K562 (cell line): ENCODE results near the gene PFN3. TPM values are rescaled to one million over a fixed set of nuclear protein-coding genes. Genes with fewer than 3 reads are reported as not detected.
A peak's percentile ranks its signal among the peaks of the same experiment; 100 is the strongest.

Experiments used
- ARNT ChIP-seq, 2 experiments: fragments of 450-650 bp; IDR thresholded peaks; 2 replicates each; pipeline ENCODE4 v1.6.1; 2016; ENCODE audit warnings: mild to moderate bottlenecking in 1 of 2
- CEBPG ChIP-seq, 3 experiments: fragments of 200-800 bp in 1 of 3; sonication (Bioruptor generic) in 1 of 3; sonication (generic) in 1 of 3; formaldehyde crosslinking in 1 of 3; IDR thresholded peaks in 2 of 3; conservative IDR thresholded peaks in 1 of 3; 2 replicates each; pipeline versions ENCODE4 v1.6.1 to v1.8.0; 2016 to 2022; ENCODE audit warnings: missing compliant biosample characterization in 2 of 3, missing genetic modification characterization in 2 of 3, mild to moderate bottlenecking in 1 of 3, missing genetic modification reagents in 1 of 3
- DMBX1 ChIP-seq: fragments of 250-450 bp; sonication (Bioruptor Pico); IDR thresholded peaks from 2 replicates; pipeline ENCODE4 v1.8.0; 2022; ENCODE audit warnings: inconsistent platforms, mild to moderate bottlenecking, moderate library complexity, borderline replicate concordance
- ELF4 ChIP-seq: fragments of 450-650 bp; formaldehyde crosslinking; IDR thresholded peaks from 2 replicates; pipeline ENCODE4 v1.4.0; 2022; ENCODE audit warnings: missing genetic modification characterization
- ESRRB ChIP-seq: fragments of 250-450 bp; sonication (Bioruptor Pico); IDR thresholded peaks from 2 replicates; pipeline ENCODE4 v1.5.0; 2020; ENCODE audit warnings: mild to moderate bottlenecking, moderate library complexity, borderline replicate concordance
- ETV5 ChIP-seq: sonication (generic); formaldehyde crosslinking; IDR thresholded peaks from 2 replicates; pipeline ENCODE4 v1.4.0; 2020; ENCODE audit warnings: low read depth, mild to moderate bottlenecking, missing genetic modification reagents
- GABPB1 ChIP-seq: sonication (generic); formaldehyde crosslinking; IDR thresholded peaks from 2 replicates; pipeline ENCODE4 v1.8.0; 2022; ENCODE audit warnings: mild to moderate bottlenecking, missing genetic modification reagents
- HIVEP1 ChIP-seq: fragments of 250-450 bp; sonication (Bioruptor Pico); IDR thresholded peaks from 2 replicates; pipeline ENCODE4 v1.4.0; 2020; ENCODE audit warnings: mild to moderate bottlenecking
- HSF4 ChIP-seq: fragments of 250-450 bp; sonication (Bioruptor Pico); IDR thresholded peaks from 2 replicates; pipeline ENCODE4 v2.1.2; 2022; ENCODE audit warnings: mild to moderate bottlenecking, moderate library complexity, borderline replicate concordance
- NFATC3 ChIP-seq: fragments of 450-650 bp; IDR thresholded peaks from 2 replicates; pipeline ENCODE4 v1.6.1; 2017; ENCODE audit warnings: mild to moderate bottlenecking
- NFE2L1 ChIP-seq: fragments of 450-650 bp; IDR thresholded peaks from 2 replicates; pipeline ENCODE4 v1.6.1; 2016; ENCODE audit warnings: missing genetic modification characterization, low read depth, mild to moderate bottlenecking, missing compliant biosample characterization, moderate library complexity, borderline replicate concordance
- POLR2B ChIP-seq: fragments of 450-650 bp; IDR thresholded peaks from 2 replicates; pipeline ENCODE4 v1.6.1; 2018; ENCODE audit warnings: low read depth; ENCODE audit not compliant: partially characterized antibody
- PTTG1 ChIP-seq: fragments of 450-650 bp; IDR thresholded peaks from 2 replicates; pipeline ENCODE4 v1.6.1; 2016; ENCODE audit warnings: low read depth, mild to moderate bottlenecking, missing genetic modification characterization, missing compliant biosample characterization
- SMARCC2 ChIP-seq: fragments of 450-650 bp; IDR thresholded peaks from 2 replicates; pipeline ENCODE4 v1.6.1; 2017; ENCODE audit warnings: antibody characterized with exemption, moderate library complexity, mild to moderate bottlenecking, low read depth
- TAL1 ChIP-seq: fragments of 450-650 bp; IDR thresholded peaks from 2 replicates; pipeline ENCODE4 v1.6.1; 2016; ENCODE audit warnings: mild to moderate bottlenecking
- TCF3 ChIP-seq: sonication (generic); formaldehyde crosslinking; IDR thresholded peaks from 2 replicates; pipeline ENCODE4 v1.4.0; 2020; ENCODE audit warnings: mild to moderate bottlenecking, missing genetic modification reagents
- TFAM ChIP-seq: fragments of 250-450 bp; sonication (Bioruptor Pico); conservative IDR thresholded peaks from 2 replicates; pipeline ENCODE4 v1.5.0; 2021; ENCODE audit warnings: mild to moderate bottlenecking, moderate library complexity
- XRCC5 ChIP-seq: fragments of 200-400 bp; formaldehyde crosslinking; IDR thresholded peaks from 2 replicates; pipeline ENCODE4 v1.6.1; 2017; ENCODE audit warnings: low read depth, mild to moderate bottlenecking, low read length
- ZC3H4 ChIP-seq: sonication (generic); formaldehyde crosslinking; IDR thresholded peaks from 2 replicates; pipeline ENCODE4 v1.9.0; 2021; ENCODE audit warnings: missing genetic modification reagents, borderline replicate concordance
- ZNF146 ChIP-seq: IDR thresholded peaks from one replicate; pipeline ENCODE4 v1.6.1; 2018; ENCODE audit warnings: missing compliant biosample characterization; ENCODE audit not compliant: unreplicated experiment
- ZNF263 ChIP-seq: sonication (generic); formaldehyde crosslinking; IDR thresholded peaks from 2 replicates; pipeline ENCODE4 v1.8.0; 2022; ENCODE audit warnings: mild to moderate bottlenecking, missing genetic modification reagents, borderline replicate concordance
- ZNF280B ChIP-seq: fragments of 250-450 bp; sonication (Bioruptor Pico); IDR thresholded peaks from 2 replicates; pipeline ENCODE4 v1.5.1; 2021; ENCODE audit warnings: mild to moderate bottlenecking
- ZSCAN29 ChIP-seq: fragments of 450-650 bp; IDR thresholded peaks from 2 replicates; pipeline ENCODE4 v1.6.1; 2017
- polyA plus RNA-seq, 8 experiments: library from polyadenylated mRNA; depleted of rRNA in 4 of 8; stranded (reverse) in 5 of 8; unstranded in 3 of 8; fragments of >200 nt; fragmentation: Nextera tagmentation in 2 of 8; fragmentation: Illumina TruSeq in 1 of 8; extraction: Ambion mirVana in 2 of 8; extraction: Trizol in 1 of 8; gene quantifications; 2 replicates each; pipeline versions ENCODE4 v1.2.1 to v1.2.3, GENCODE V29; 2011 to 2014; ENCODE audit warnings: inconsistent platforms in 1 of 8, missing spikeins in 1 of 8
- total RNA-seq, 7 experiments: library from RNA; depleted of rRNA in 6 of 7; stranded (reverse); fragments of >200 nt in 6 of 7; fragmentation: Illumina TruSeq in 2 of 7; extraction: Trizol in 2 of 7; gene quantifications; 2 replicates each; pipeline versions ENCODE4 v1.2.1 to v1.2.3, GENCODE V29; 2011 to 2021; ENCODE audit warnings: low replicate concordance in 1 of 7
- TF ChIP-seq, protein P1 (sequence below): fragments of 450-650 bp; formaldehyde crosslinking; IDR thresholded peaks from 2 replicates; pipeline ENCODE4 v1.4.0; 2020; ENCODE audit warnings: mild to moderate bottlenecking, moderate library complexity
- TF ChIP-seq, protein P2 (sequence below): fragments of 450-650 bp; IDR thresholded peaks from one replicate; pipeline ENCODE4 v1.6.1; 2018; ENCODE audit warnings: mild to moderate bottlenecking, moderate library complexity; ENCODE audit not compliant: partially characterized antibody

Gene PFN3
- total and polyA plus RNA-seq, 9 of the 15 experiments (the other 6 are each of a cell fraction or from before 2014, with no cell fraction given), result not detected

DNA sequence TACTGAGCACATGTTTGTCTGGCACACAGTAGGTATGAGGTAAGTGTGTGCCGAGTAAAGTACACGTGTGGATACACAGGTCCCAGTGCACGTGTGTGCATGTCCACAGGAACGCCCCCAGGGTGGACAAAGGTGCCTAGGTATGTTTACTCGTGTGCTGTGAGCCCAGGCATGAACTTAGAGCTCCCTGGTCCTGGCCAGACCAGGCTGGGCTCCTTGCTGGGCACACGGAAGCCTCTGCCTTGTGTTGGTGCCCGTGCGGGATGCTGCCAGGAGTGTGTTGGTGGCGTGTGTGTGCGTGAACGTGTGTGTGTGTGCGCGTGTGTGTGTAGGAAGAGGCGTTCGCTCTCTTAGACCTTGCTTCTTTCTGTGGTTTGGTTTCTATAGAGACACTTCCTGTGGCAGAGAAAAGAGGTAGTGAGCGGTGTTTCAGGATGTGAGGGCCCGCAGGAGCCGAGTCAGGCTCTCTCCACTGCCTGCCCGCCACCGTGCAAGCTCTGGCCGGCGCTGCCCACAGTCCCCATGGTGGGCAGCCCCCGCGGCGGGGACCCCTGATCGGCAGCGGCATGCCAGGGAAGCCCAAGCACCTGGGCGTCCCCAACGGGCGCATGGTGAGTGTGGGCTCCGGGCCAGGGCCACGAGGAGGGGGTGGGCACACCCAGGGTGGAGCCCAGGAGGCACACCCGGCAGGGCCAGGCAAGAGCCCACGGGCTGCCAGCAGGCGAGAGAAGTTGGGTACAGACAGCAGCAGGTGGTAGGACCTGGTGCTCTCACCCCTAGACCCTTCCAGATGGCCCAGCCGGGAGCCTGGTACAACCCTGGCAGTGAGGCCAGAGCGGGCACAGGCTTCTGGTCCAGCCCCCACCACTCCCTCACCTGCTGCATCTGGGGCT, 42.8 kb downstream of the PFN3 start, which contains the start of gene RGS14 (continued):
- TF ChIP-seq, protein P1, sequence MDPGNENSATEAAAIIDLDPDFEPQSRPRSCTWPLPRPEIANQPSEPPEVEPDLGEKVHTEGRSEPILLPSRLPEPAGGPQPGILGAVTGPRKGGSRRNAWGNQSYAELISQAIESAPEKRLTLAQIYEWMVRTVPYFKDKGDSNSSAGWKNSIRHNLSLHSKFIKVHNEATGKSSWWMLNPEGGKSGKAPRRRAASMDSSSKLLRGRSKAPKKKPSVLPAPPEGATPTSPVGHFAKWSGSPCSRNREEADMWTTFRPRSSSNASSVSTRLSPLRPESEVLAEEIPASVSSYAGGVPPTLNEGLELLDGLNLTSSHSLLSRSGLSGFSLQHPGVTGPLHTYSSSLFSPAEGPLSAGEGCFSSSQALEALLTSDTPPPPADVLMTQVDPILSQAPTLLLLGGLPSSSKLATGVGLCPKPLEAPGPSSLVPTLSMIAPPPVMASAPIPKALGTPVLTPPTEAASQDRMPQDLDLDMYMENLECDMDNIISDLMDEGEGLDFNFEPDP, result no peak
- TF ChIP-seq, protein P2, sequence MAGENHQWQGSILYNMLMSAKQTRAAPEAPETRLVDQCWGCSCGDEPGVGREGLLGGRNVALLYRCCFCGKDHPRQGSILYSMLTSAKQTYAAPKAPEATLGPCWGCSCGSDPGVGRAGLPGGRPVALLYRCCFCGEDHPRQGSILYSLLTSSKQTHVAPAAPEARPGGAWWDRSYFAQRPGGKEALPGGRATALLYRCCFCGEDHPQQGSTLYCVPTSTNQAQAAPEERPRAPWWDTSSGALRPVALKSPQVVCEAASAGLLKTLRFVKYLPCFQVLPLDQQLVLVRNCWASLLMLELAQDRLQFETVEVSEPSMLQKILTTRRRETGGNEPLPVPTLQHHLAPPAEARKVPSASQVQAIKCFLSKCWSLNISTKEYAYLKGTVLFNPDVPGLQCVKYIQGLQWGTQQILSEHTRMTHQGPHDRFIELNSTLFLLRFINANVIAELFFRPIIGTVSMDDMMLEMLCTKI, result no peak
- TF ChIP-seq TAL1 (no peak), ZSCAN29 (no peak), HSF4 (CRISPR knock-in tag) (no peak), ETV5 (CRISPR knock-in tag) (no peak), ZNF146 (CRISPR knock-in tag) (no peak), TCF3 (CRISPR knock-in tag) (no peak), POLR2B (no peak), TFAM (CRISPR knock-in tag) (no peak), CEBPG (CRISPR knock-in tag; IDR thresholded peaks at IDR 0.05) (no peak), CEBPG (tag; conservative IDR thresholded peaks at IDR 0.05 in 1 of 2, IDR thresholded peaks at IDR 0.05 in 1 of 2) (no peak), ZNF280B (no peak), ARNT (IDR thresholded peaks at IDR 0.05) (no peak), ZNF263 (CRISPR knock-in tag) (peak; percentile 50; the same call in 1 of the 2 replicates), HIVEP1 (CRISPR knock-in tag) (no peak), XRCC5 (no peak), ELF4 (CRISPR knock-in tag) (no peak), DMBX1 (CRISPR knock-in tag) (no peak), SMARCC2 (no peak), GABPB1 (CRISPR knock-in tag) (peak; percentile 34), ZC3H4 (CRISPR knock-in tag) (0 out of 2 replicates have a peak, but pooled peaks have one; percentile 59), NFATC3 (no peak), NFE2L1 (tag) (no peak), ESRRB (no peak), PTTG1 (tag) (no peak)
